Endodermal cell (in vitro differentiated cells): ENCODE results near the gene BAG5. TPM values are rescaled to one million over a fixed set of nuclear protein-coding genes. Genes with fewer than 3 reads are reported as not detected.

Experiments
- DNase-seq: peaks from one replicate; pipeline ENCODE4 v3.0.0-alpha.2; 2017
- H3K27ac ChIP-seq: 2 replicates; pipeline ENCODE4 v1.5.1; 2013; ENCODE audit warnings: mild to moderate bottlenecking, low read depth, low read length, moderate library complexity
- H3K27me3 ChIP-seq: 2 replicates; pipeline ENCODE4 v1.6.1; 2013; ENCODE audit warnings: mild to moderate bottlenecking, low read length, moderate library complexity; ENCODE audit not compliant: insufficient read depth, control insufficient read depth, poor library complexity, severe bottlenecking
- H3K36me3 ChIP-seq: 2 replicates; pipeline ENCODE4 v1.7.0; 2013; ENCODE audit warnings: mild to moderate bottlenecking, low read length, moderate library complexity; ENCODE audit not compliant: control insufficient read depth, insufficient read depth
- H3K4me1 ChIP-seq: one replicate; pipeline ENCODE4 v1.7.0; 2013; ENCODE audit warnings: low read length; ENCODE audit not compliant: control insufficient read depth, insufficient read depth
- H3K4me3 ChIP-seq: 2 replicates; pipeline ENCODE4 v1.5.1; 2013; ENCODE audit warnings: mild to moderate bottlenecking, low read length, moderate library complexity
- H3K9ac ChIP-seq: 2 replicates; pipeline ENCODE4 v1.6.1; 2013; ENCODE audit warnings: mild to moderate bottlenecking, low read length, moderate library complexity; ENCODE audit not compliant: poor library complexity, severe bottlenecking; ENCODE audit errors: extremely low read depth
- H3K9me3 ChIP-seq: 2 replicates; pipeline ENCODE4 v1.6.1; 2013; ENCODE audit warnings: mild to moderate bottlenecking, low read length, moderate library complexity; ENCODE audit not compliant: control insufficient read depth
- H3K27ac Mint-ChIP-seq: 2 replicates; pipeline ENCODE4 v1.8.0; 2020; ENCODE audit warnings: mixed read lengths
- H3K27me3 Mint-ChIP-seq: 2 replicates; pipeline ENCODE4 v1.8.0; 2021; ENCODE audit warnings: mild to moderate bottlenecking, mixed read lengths; ENCODE audit not compliant: insufficient read depth
- H3K36me3 Mint-ChIP-seq: 2 replicates; pipeline ENCODE4 v1.8.0; 2020; ENCODE audit warnings: low read depth, mixed read lengths
- H3K4me1 Mint-ChIP-seq: 2 replicates; pipeline ENCODE4 v1.8.0; 2020; ENCODE audit warnings: mixed read lengths
- H3K4me3 Mint-ChIP-seq: 2 replicates; pipeline ENCODE4 v1.8.0; 2020; ENCODE audit warnings: mild to moderate bottlenecking, moderate library complexity, mixed read lengths
- H3K9me3 Mint-ChIP-seq: 2 replicates; pipeline ENCODE4 v1.8.0; 2020; ENCODE audit warnings: mild to moderate bottlenecking, mixed read lengths
- WGBS, 2 experiments: methylation state at CpG; one replicate each; pipeline versions ENCODE4 v1.1.5 to v1.1.7; 2013; ENCODE audit warnings: missing lambda C conversion rate in 2 of 2, mixed read lengths in 1 of 2; ENCODE audit not compliant: insufficient coverage in 1 of 2, insufficient read length in 1 of 2; 5-methylcytosine and 5-hydroxymethylcytosine counted together
- total RNA-seq, 2 donors: library from RNA; stranded (reverse); fragmentation: NEBNext Ultra II Directional in 1 of 2; extraction: Animal tissue kit (Norgen Biotek cat#: 25700) in 1 of 2; gene quantifications; 2 replicates in 1 of 2; 3 replicates in 1 of 2; pipeline ENCODE4 v1.2.1, GENCODE V29; 2021
- TF ChIP-seq, protein P1 (sequence below): fragments of 200-600 bp; sonication (generic); conservative IDR thresholded peaks from 2 replicates; pipeline ENCODE4 v1.5.0; 2021; ENCODE audit warnings: antibody characterized with exemption, mild to moderate bottlenecking

BAG5 gene
- total RNA-seq, 2 donors from 2014 or later: 27.6 to 28.1 TPM

- peak; percentile 31 for DNase-seq
- Mint-ChIP-seq H3K4me1 (no peaks in the 10 kb centered on the region), H3K4me3 (no peak overlapping the region), H3K27me3 (no peaks in the 10 kb centered on the region), H3K9me3 (no peaks in the 10 kb centered on the region), H3K27ac (no peak overlapping the region), H3K36me3 (peaks cover 64% of the 10 kb centered on the region)
- Histone ChIP-seq H3K4me3 (no peak overlapping the region), H3K36me3 (peaks cover 41% of the 10 kb centered on the region), H3K27me3 (no peaks in the 10 kb centered on the region), H3K4me1 (no peaks in the 10 kb centered on the region), H3K27ac (no peak overlapping the region), H3K9me3 (no peaks in the 10 kb centered on the region), H3K9ac (no peak overlapping the region)
- TF ChIP-seq, protein P1, sequence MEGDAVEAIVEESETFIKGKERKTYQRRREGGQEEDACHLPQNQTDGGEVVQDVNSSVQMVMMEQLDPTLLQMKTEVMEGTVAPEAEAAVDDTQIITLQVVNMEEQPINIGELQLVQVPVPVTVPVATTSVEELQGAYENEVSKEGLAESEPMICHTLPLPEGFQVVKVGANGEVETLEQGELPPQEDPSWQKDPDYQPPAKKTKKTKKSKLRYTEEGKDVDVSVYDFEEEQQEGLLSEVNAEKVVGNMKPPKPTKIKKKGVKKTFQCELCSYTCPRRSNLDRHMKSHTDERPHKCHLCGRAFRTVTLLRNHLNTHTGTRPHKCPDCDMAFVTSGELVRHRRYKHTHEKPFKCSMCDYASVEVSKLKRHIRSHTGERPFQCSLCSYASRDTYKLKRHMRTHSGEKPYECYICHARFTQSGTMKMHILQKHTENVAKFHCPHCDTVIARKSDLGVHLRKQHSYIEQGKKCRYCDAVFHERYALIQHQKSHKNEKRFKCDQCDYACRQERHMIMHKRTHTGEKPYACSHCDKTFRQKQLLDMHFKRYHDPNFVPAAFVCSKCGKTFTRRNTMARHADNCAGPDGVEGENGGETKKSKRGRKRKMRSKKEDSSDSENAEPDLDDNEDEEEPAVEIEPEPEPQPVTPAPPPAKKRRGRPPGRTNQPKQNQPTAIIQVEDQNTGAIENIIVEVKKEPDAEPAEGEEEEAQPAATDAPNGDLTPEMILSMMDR: no peak
- WGBS, 2 experiments: 94% methylated on average over 11 of the region's 11 CpGs
These were observed 52.4 kb downstream of the BAG5 start for GRCh38 chr14:103509864-103510723.

GRCh38 chr14:103508521-103509329 lies 53.7 kb downstream of the BAG5 start:
- Mint-ChIP-seq H3K36me3 (peaks cover 69% of the 10 kb centered on the region), H3K27me3 (no peaks in the 10 kb centered on the region), H3K4me3 (no peak overlapping the region), H3K4me1 (no peaks in the 10 kb centered on the region), H3K27ac (peak overlapping the region; percentile 36), H3K9me3 (no peaks in the 10 kb centered on the region)
- Histone ChIP-seq H3K9me3 (no peaks in the 10 kb centered on the region), H3K9ac (no peak overlapping the region), H3K27me3 (no peaks in the 10 kb centered on the region), H3K27ac (no peak overlapping the region), H3K36me3 (peaks cover 52% of the 10 kb centered on the region), H3K4me1 (no peaks in the 10 kb centered on the region), H3K4me3 (no peak overlapping the region)
- 90 to 93% methylated on average over 14 to 16 of the region's 16 CpGs for WGBS, 2 experiments
- peak; percentile 23 for DNase-seq
- TF ChIP-seq, protein P1: no peak

GRCh38 chr14:103507751-103508150 lies 54.7 kb downstream of the BAG5 start:
- peak; percentile 32 for DNase-seq
- Mint-ChIP-seq H3K4me1 (no peaks in the 10 kb centered on the region), H3K4me3 (no peak overlapping the region), H3K27me3 (no peaks in the 10 kb centered on the region), H3K27ac (peak overlapping the region; percentile 0), H3K36me3 (peaks cover 76% of the 10 kb centered on the region), H3K9me3 (no peaks in the 10 kb centered on the region)
- WGBS, 2 experiments: 90% methylated on average over 3 of the region's 3 CpGs; no CpG with 5 or more reads in 1 of the 2 experiments
- Histone ChIP-seq H3K9me3 (no peaks in the 10 kb centered on the region), H3K4me3 (no peak overlapping the region), H3K4me1 (no peaks in the 10 kb centered on the region), H3K27ac (no peak overlapping the region), H3K36me3 (peaks cover 61% of the 10 kb centered on the region), H3K9ac (no peak overlapping the region), H3K27me3 (no peaks in the 10 kb centered on the region)
- TF ChIP-seq, protein P1: peak; percentile 34

Other genes starting within 250 kb of the BAG5 start
- 100 to 1,000 TPM; 267 to 339 TPM for gene EIF5, start 228.4 kb downstream of the BAG5 start, total RNA-seq
- gene MARK3, start 177.2 kb downstream of the BAG5 start, total RNA-seq: 100 to 1,000 TPM in 1 of 2 donors, 10 to 100 TPM in 1; 95.8 to 106 TPM
- gene CKB, start 39.8 kb downstream of the BAG5 start, total RNA-seq: 100 to 1,000 TPM; 602 to 920 TPM
- 1 to 10 TPM; 7.4 to 7.9 TPM for gene TRMT61A, start 33.5 kb downstream of the BAG5 start, total RNA-seq
- 10 to 100 TPM; 30.1 to 39.8 TPM for gene COA8, start 303 bp upstream of the BAG5 start, total RNA-seq
- 100 to 1,000 TPM; 170 to 178 TPM for gene KLC1, start 66.6 kb upstream of the BAG5 start, total RNA-seq
- gene XRCC3, start 152.8 kb upstream of the BAG5 start, total RNA-seq: 10 to 100 TPM; 39.2 to 42.6 TPM
- 10 to 100 TPM; 42.5 to 55.6 TPM for gene ZFYVE21, start 153.2 kb upstream of the BAG5 start, total RNA-seq